ENCODE results near the gene ETAA1. TPM values are rescaled to one million over a fixed set of nuclear protein-coding genes. Genes with fewer than 3 reads are reported as not detected.

ETAA1 gene
- total and polyA plus RNA-seq, 2 of the 8 experiments (the other 6 are each of a cell fraction or from before 2014, with no cell fraction given) = 5.9 to 27.1 TPM

- Histone ChIP-seq H3K14ac (ENCODE audit: insufficient read length) (no peak overlapping the region), H3K4me1 (replicated peaks in 1 of 4; ENCODE audit: control insufficient read depth in 3 of 4, insufficient read depth in 4 of 4, low read length in 3 of 4) (no peaks in the 10 kb centered on the region), H3K18ac (ENCODE audit: extremely low read depth, low read length) (no peak overlapping the region), H2BK15ac (ENCODE audit: low read length) (no peak overlapping the region), H4K8ac (ENCODE audit: extremely low read depth, insufficient read depth, low read length) (no peak overlapping the region), H3K4me3 (ENCODE audit: extremely low read depth in 1 of 4, insufficient read depth in 2 of 4, low read depth in 3 of 4, low read length in 4 of 4) (no peak overlapping the region), H3K79me2 (ENCODE audit: control insufficient read depth in 1 of 2, insufficient read depth in 2 of 2, low read length in 2 of 2) (no peaks in the 10 kb centered on the region), H3K56ac (replicated peaks; ENCODE audit: insufficient read length, low read depth, low read length) (no peak overlapping the region), H2BK20ac (ENCODE audit: low read length) (no peak overlapping the region), H3K23ac (ENCODE audit: insufficient read length) (no peak overlapping the region), H2AFZ (ENCODE audit: low read length) (no peak overlapping the region), H2BK12ac (ENCODE audit: low read depth, low read length) (no peak overlapping the region), H2AK5ac (ENCODE audit: low read depth, low read length) (no peak overlapping the region), H3K4ac (replicated peaks; ENCODE audit: insufficient read length, low read depth, low read length) (no peak overlapping the region), H4K5ac (ENCODE audit: insufficient read length, low read depth, low read length) (no peak overlapping the region), H3K27me3 (replicated peaks in 1 of 4; ENCODE audit: control insufficient read depth in 3 of 4, extremely low read depth in 1 of 4, insufficient read depth in 3 of 4, low read length in 3 of 4) (no peaks in the 10 kb centered on the region), H3K27ac (ENCODE audit: low read depth, low read length) (no peak overlapping the region), H3K23me2 (ENCODE audit: low read depth, low read length) (no peaks in the 10 kb centered on the region), H3K9me3 (ENCODE audit: insufficient read depth in 2 of 2, low read depth in 1 of 2, low read length in 1 of 2) (no peaks in the 10 kb centered on the region), H3K79me1 (ENCODE audit: low read depth, low read length) (no peaks in the 10 kb centered on the region), H3K4me2 (ENCODE audit: insufficient read depth in 1 of 2, low read depth in 2 of 2, low read length in 2 of 2) (no peak overlapping the region), H2BK120ac (replicated peaks; ENCODE audit: low read depth, low read length) (no peak overlapping the region), H3K9ac (replicated peaks in 1 of 4; ENCODE audit: extremely low read depth in 1 of 4, low read depth in 3 of 4, low read length in 3 of 4) (no peak overlapping the region), H4K91ac (replicated peaks; ENCODE audit: insufficient read length, low read length) (no peak overlapping the region), H2BK5ac (ENCODE audit: low read depth, low read length) (no peak overlapping the region), H4K20me1 (replicated peaks in 1 of 2; ENCODE audit: control insufficient read depth in 1 of 2, insufficient read depth in 2 of 2, low read length in 2 of 2) (no peaks in the 10 kb centered on the region), H3K36me3 (ENCODE audit: control insufficient read depth in 2 of 4, insufficient read depth in 4 of 4, low read length in 3 of 4) (no peaks in the 10 kb centered on the region)
- no CpG with 5 or more reads among the region's 1 CpG for WGBS, 2 experiments (ENCODE audit: extremely low coverage in 1 of 2, insufficient coverage in 1 of 2, insufficient read length in 1 of 2, insufficient replicate concordance in 2 of 2, low coverage in 1 of 2, low lambda C conversion rate in 2 of 2, missing lambda C conversion rate in 1 of 2)
- POLR2A ChIA-PET (ENCODE audit: partially characterized antibody) = interaction anchor here (1.1 kb wide), 1 partner anchor 13 kb away, joined by 3 read pairs; no protein-coding TSS in a partner anchor
- TF ChIP-seq JUN (IDR thresholded peaks at IDR 0.05; ENCODE audit: low read depth, low read length) = no peak
- no peak for TF ChIP-seq BRCA1 (IDR thresholded peaks at IDR 0.05; ENCODE audit: low read depth, low read length)
- no peak for TF ChIP-seq POLR2A (IDR thresholded peaks at IDR 0.05; ENCODE audit: control extremely low read depth in 1 of 2, low read depth in 2 of 2, low read length in 2 of 2)
- no peak for TF ChIP-seq GTF2F1 (IDR thresholded peaks at IDR 0.05; ENCODE audit: borderline replicate concordance, low read depth, low read length)
- TF ChIP-seq ATF3 (IDR thresholded peaks at IDR 0.05; ENCODE audit: insufficient read depth, low read depth, low read length) = no peak
- no peak for TF ChIP-seq FOSL1 (IDR thresholded peaks at IDR 0.05; ENCODE audit: insufficient read depth, low read depth, low read length)
- no peak for TF ChIP-seq USF2 (IDR thresholded peaks at IDR 0.05; ENCODE audit: low read length)
- TF ChIP-seq PHF8 (conservative IDR thresholded peaks at IDR 0.05; ENCODE audit: low read depth, low read length) = no peak
- no peak for TF ChIP-seq CEBPB (IDR thresholded peaks at IDR 0.05; ENCODE audit: low read depth, low read length)
- no peak for TF ChIP-seq RXRA (IDR thresholded peaks at IDR 0.05; ENCODE audit: insufficient read depth, low read depth, low read length)
- TF ChIP-seq KDM1A (IDR thresholded peaks at IDR 0.05; ENCODE audit: borderline replicate concordance, low read length) = no peak
- CTCF ChIA-PET (ENCODE audit: partially characterized antibody) = no interaction called here
- no peak for FAIRE-seq
- no peak for DNase-seq (ENCODE audit: low read depth in 1 of 2, low spot score in 2 of 2)
These were observed 18.1 kb upstream of the ETAA1 start for GRCh38 chr2:67379048-67379447.

Measured in H1 (cell line).